Measurements from ENCODE around the gene TPCN2. TPM values are rescaled to one million over a fixed set of nuclear protein-coding genes. Genes with fewer than 3 reads are reported as not detected.

The TPCN2 gene
- total and polyA plus RNA-seq, 2 of the 8 experiments (the other 6 are each of a cell fraction or from before 2014, with no cell fraction given), result 9.7 to 18.6 TPM

DNA sequence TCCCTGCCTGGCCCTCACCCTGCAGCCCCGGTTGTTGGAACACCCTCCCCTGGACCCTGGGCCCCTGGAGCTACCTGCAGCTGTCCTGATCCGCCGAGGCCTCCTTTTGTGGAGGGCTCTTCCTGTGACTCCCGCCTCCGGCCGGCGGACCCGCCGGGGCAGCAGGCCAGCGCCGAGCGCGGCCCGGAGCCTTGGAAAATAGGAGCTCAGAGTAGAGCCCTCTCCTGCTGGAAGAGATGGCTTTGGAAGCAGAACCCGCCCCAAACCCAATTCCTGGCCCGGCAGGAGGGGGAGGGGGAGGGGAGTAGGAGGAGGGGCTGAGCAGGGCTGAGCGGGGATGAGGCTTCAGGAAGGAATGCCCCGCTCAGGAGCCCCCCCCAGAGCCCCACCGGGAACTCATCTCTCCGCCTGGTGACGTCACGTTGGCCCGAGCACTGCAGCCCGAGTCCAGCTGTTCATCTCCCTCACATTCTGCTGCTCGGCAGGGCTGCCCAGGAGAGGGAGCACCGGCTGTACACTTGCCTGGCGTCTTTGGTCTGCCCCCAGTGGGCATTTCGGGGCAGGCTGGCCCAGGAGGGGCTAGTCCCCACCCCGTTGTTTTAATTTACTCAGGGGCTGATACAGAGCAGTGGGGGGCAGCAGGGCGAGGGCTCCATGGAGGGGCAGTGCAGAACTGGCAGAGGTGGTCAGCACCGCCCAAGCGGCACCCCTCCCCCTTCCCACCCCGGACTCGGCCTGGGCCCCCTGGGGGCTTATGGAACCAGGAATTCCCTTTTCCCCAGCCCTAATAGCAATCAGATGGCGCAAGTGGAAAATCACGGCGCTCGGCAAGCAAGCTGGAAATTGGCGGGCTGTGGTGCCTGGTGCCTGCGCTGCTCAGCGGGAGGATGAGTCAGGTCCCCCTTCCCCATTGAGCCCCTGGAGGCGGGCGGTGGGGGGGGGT lies 35.5 kb upstream of the TPCN2 start, which contains the start of gene MRGPRF (continued):
- TF ChIP-seq SUZ12 (IDR thresholded peaks at IDR 0.05; ENCODE audit: low read length), result 0 out of 2 replicates have a peak, but pooled peaks have one; percentile 3
- TF ChIP-seq, protein P1, sequence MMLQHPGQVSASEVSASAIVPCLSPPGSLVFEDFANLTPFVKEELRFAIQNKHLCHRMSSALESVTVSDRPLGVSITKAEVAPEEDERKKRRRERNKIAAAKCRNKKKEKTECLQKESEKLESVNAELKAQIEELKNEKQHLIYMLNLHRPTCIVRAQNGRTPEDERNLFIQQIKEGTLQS (IDR thresholded peaks at IDR 0.05; ENCODE audit: insufficient read depth, low read depth, low read length), result no peak
- TF ChIP-seq CREB1 (IDR thresholded peaks at IDR 0.05), result peak; percentile 83
- no peak for TF ChIP-seq CBX5 (IDR thresholded peaks at IDR 0.05; ENCODE audit: low read depth, low read length)
- peak; percentile 97 for TF ChIP-seq KDM1A (IDR thresholded peaks at IDR 0.05; ENCODE audit: borderline replicate concordance, low read length)
